Epithelial cell of esophagus (primary cell): ENCODE data around the gene PDZD8.

Source experiments
- DNase-seq: peaks from one replicate; pipeline ENCODE4 v3.0.0; 2010; ENCODE audit warnings: low read depth
- H3K4me3 ChIP-seq: 2 replicates; pipeline ENCODE4 v1.5.1; 2011; ENCODE audit warnings: mild to moderate bottlenecking, low read length, control low read depth
- TF ChIP-seq, protein P1 (sequence below): IDR thresholded peaks from 2 replicates; pipeline ENCODE4 v1.5.1; 2011; ENCODE audit warnings: low read depth, mild to moderate bottlenecking, low read length, control low read depth, inconsistent platforms; ENCODE audit not compliant: insufficient read depth; ENCODE audit errors: missing control alignments

The PDZD8 gene

DNA sequence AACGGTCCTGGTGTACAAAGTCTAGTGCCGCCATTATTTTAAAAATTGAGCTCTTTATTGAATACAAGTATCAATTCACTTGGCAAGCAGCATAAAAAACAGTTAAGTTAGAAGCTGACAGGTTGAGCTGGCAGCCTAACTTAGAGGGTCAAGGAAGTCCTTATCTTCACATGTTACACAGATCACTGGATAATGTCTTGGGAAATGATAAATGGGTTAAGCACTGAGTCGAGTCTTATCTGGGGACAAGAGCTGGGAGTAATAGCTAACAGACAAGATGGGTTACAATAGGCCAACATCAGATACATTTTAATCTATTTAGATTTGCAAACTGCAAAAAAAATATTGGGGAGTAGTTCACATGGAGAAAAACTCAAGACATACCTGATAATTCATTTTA lies 100.1 kb downstream of the PDZD8 start:
- no peak overlapping the region for H3K4me3 ChIP-seq
- TF ChIP-seq, protein P1, sequence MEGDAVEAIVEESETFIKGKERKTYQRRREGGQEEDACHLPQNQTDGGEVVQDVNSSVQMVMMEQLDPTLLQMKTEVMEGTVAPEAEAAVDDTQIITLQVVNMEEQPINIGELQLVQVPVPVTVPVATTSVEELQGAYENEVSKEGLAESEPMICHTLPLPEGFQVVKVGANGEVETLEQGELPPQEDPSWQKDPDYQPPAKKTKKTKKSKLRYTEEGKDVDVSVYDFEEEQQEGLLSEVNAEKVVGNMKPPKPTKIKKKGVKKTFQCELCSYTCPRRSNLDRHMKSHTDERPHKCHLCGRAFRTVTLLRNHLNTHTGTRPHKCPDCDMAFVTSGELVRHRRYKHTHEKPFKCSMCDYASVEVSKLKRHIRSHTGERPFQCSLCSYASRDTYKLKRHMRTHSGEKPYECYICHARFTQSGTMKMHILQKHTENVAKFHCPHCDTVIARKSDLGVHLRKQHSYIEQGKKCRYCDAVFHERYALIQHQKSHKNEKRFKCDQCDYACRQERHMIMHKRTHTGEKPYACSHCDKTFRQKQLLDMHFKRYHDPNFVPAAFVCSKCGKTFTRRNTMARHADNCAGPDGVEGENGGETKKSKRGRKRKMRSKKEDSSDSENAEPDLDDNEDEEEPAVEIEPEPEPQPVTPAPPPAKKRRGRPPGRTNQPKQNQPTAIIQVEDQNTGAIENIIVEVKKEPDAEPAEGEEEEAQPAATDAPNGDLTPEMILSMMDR: no peak
- DNase-seq: no peak

DNA sequence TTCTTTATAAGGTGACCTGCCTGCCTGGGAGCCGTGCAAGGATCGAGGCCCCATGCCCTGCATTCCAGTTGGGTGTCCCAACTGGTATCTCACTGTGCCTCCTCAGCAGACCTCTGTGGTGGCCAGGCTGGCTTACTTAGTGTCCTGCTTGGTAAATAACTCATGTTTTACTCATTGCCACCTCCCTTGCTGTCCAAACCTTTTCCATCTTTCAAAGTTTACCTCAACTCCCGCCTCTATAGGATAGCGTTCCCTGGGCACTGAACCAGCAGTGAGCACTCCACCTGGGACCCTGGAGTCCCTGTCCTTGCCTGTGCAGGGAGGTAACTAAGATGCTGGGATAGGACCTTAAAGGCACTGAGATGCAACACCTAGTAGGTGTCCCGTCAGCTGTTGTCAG lies 100.7 kb downstream of the PDZD8 start:
- DNase-seq: no peak

DNA sequence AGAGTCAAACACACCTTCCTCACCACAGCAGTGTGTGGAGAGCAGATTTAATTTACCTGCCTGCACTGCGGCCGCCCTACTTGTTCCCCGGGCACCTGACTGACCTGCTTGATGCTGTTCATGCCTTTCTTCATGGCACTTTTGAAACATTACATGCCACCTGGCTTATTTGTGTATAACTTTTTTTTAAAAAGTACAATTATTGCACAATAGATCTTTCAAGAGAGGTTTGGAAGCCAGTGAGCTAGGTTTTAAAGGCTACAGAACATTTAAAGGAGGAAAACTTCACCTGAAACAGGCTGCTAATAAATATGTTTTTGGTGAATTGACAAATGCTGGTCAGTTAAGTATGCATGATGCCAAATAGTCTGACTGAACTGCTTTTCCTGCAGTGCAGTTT lies 101.3 kb downstream of the PDZD8 start:
- H3K4me3 ChIP-seq: no peak overlapping the region
- TF ChIP-seq, protein P1: no peak
- no peak for DNase-seq

More for the DNA sequence above, 100.7 kb downstream of the PDZD8 start:
- TF ChIP-seq, protein P1: no peak
- H3K4me3 ChIP-seq: no peak overlapping the region

DNA sequence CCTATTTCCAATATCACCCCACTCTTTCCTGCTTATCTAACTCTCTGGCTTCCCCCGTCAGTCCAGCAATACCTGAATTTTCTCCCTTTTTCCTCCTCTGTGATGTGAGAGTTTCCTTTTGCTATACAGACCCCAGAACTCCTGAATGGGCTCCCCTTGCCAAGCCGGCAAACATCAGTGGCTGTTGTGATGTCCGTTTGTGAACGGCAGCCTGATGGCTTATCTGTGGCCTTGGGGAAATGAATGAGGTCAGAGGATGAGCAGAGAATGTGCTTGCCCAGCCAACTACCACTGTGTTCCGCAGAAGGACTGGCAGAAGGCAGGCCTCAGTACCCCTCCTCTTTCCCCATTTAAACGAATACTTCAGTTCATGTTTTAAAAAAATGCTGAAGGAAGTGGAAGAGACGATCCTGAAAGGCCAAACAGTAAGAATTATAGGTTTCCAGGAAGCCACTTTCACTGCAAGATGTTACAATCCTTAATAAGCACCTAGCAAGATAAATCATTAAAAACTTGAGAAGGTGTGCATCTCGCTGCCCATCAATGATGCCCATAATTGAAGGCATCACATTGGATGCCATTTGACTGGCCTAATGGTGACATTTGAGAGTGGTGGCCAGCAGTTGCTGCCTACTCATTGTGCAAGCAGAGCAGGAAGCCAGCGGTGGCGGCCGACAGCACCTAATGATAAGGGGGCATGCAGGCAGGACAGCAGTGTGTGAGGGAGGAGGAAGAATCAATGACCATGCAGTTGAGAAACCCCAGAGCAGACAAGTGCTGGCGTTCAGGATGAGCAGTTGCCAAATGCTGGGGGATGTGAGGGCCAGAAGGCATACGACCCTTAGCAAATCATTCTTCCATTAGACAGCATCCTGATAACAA lies 102.8 kb downstream of the PDZD8 start:
- TF ChIP-seq, protein P1: no peak
- no peak for DNase-seq
- H3K4me3 ChIP-seq: no peak overlapping the region

DNA sequence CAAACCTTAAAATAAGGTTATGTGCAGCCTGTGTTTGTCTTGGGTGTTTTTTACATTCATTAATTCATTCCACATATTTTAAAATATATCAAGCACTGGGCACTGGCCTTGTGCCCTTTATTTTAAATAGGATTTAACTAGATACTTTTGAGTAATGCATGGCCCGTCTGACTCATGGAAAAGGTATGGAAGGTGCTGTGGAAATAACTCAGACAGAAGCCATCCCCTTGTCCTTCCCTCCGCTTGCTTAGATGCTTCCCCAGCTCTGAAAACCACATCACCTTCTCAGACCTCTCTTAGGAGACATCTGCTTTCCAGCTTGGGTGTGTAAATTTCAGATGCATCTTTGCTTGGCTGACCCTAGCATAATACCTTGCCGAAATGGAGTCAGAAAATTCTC lies 103.8 kb downstream of the PDZD8 start:
- TF ChIP-seq, protein P1: no peak
- H3K4me3 ChIP-seq: no peak overlapping the region
- peak; percentile 77 for DNase-seq

DNA sequence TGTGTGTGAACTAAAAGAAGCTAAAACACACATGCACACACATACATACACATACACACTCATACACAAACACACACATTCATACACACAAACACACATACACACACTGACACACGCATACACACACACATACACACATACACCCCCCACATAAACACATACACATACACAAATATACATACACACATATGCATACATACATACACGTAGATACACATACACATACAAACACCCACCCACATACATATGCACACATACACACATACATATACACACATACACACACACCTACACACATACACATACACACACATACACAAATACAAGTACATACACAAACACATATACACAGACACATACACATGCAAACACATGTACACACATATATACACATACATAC lies 106.3 kb downstream of the PDZD8 start:
- no peak for DNase-seq
- H3K4me3 ChIP-seq: no peak overlapping the region
- TF ChIP-seq, protein P1: no peak

DNA sequence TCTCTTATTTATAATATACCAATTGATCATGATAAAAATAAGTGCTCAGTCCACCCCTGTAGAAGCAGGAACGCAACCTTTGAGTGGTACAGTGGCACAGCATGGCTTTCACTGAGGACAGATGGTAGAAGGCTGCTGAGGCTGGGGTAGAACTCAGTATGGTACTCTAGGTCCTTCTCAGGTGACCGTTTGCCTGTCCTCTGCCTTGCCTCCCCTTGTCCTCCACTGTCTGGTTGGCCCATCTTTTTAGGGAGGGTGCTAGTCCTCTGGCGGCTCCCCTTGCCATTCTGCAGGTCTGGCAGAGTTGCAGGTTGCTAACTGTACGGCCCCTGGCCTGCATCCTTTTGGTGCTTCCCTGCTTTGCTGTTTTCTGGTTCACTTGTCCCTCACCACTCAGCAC lies 107.0 kb downstream of the PDZD8 start:
- no peak for DNase-seq
- TF ChIP-seq, protein P1: no peak
- no peak overlapping the region for H3K4me3 ChIP-seq
